AG04449 (cell line): ENCODE results near the gene TOMM6.

Experiments
- CTCF ChIA-PET: fragments of 350-600 bp; formaldehyde crosslinking; extraction: SDS; loops from one replicate; lab custom pipeline; 2021; ENCODE audit warnings: antibody characterized with exemption; lab: Yijun Ruan, JAX
- POLR2A ChIA-PET: fragments of 400-600, 350-600 bp; formaldehyde crosslinking; extraction: SDS; loops from one replicate; lab custom pipeline; 2020; ENCODE audit warnings: antibody characterized with exemption, inconsistent platforms; lab: Yijun Ruan, JAX
- DNase-seq: peaks from one replicate; pipeline ENCODE4 v3.0.0-alpha.2; 2010; ENCODE audit warnings: low read depth, low spot score
- H3K4me3 ChIP-seq: 2 replicates; pipeline ENCODE4 v1.5.1; 2011; ENCODE audit warnings: low read depth, mild to moderate bottlenecking, control low read depth, low read length
- CTCF ChIP-seq: IDR thresholded peaks from one replicate; pipeline ENCODE4 v1.5.1; 2011; ENCODE audit warnings: mild to moderate bottlenecking, moderate library complexity, low read length, control low read depth, inconsistent platforms; ENCODE audit not compliant: insufficient read depth; ENCODE audit errors: missing control alignments

The TOMM6 gene

GRCh38 chr6:41743406-41744235 lies 43.9 kb upstream of the TOMM6 start:
- POLR2A ChIA-PET: no interaction called here
- no peak for DNase-seq
- TF ChIP-seq CTCF: no peak
- CTCF ChIA-PET: interaction anchor here (1.4 kb wide), 1 partner anchor 10 kb away, joined by 3 read pairs; no protein-coding TSS in a partner anchor
- H3K4me3 ChIP-seq: no peak overlapping the region

GRCh38 chr6:41744236-41744787 lies 43.2 kb upstream of the TOMM6 start:
- TF ChIP-seq CTCF: no peak
- ChIA-PET POLR2A (no interaction called here), CTCF (no interaction called here)

GRCh38 chr6:41746107-41746506 lies 41.4 kb upstream of the TOMM6 start:
- TF ChIP-seq CTCF: no peak
- no peak overlapping the region for H3K4me3 ChIP-seq
- ChIA-PET CTCF (interaction anchor here (0.9 kb wide), 1 partner anchor 11 kb away, joined by 3 read pairs; no protein-coding TSS in a partner anchor), POLR2A (no interaction called here)
- DNase-seq: no peak

More at GRCh38 chr6:41744236-41744787, 43.2 kb upstream of the TOMM6 start:
- DNase-seq: no peak
- H3K4me3 ChIP-seq: no peak overlapping the region

GRCh38 chr6:41747256-41748101 lies 40.0 kb upstream of the TOMM6 start, which contains the start of gene PGC:
TSS of gene PGC (minus strand) at chr6:41747397. CDS start at chr6:41747334, 63 bp downstream.
- POLR2A ChIA-PET: no interaction called here
- no peak for DNase-seq
- CTCF ChIA-PET: interaction anchor here (0.7 to 2.4 kb wide), 3 partner anchors 12 to 297 kb away, joined by 3 to 14 read pairs (median 5); partner anchors contain the start of gene TFEB
- H3K4me3 ChIP-seq: no peak within 1 kb of the TSS
- TF ChIP-seq CTCF: no peak

GRCh38 chr6:41748102-41748477 lies 39.4 kb upstream of the TOMM6 start:
- no peak for DNase-seq
- no peak overlapping the region for H3K4me3 ChIP-seq
- ChIA-PET CTCF (interaction anchor here (0.7 to 2.4 kb wide), 2 partner anchors 12 to 296 kb away, joined by 5 to 14 read pairs; partner anchors contain the start of gene TFEB), POLR2A (no interaction called here)
- TF ChIP-seq CTCF: no peak
